Activated T-cell treated with anti-CD3 and anti-CD28 coated beads, Interleukin-2, amount 50 U/mL, for 4 hours (primary cell): ENCODE measurements around the gene KLHL15. TPM values are rescaled to one million over a fixed set of nuclear protein-coding genes. Genes with fewer than 3 reads are reported as not detected.

Experiments
- ATAC-seq, 2 donors: fragments of 200-7000 bp; cut with Tn5 transposase; one replicate each; pipeline ENCODE4 v1.10.0; 2021
- DNase-seq: peaks from one replicate; pipeline ENCODE4 v3.0.0-alpha.2; 2020
- H3K27me3 Mint-ChIP-seq: one replicate; pipeline ENCODE4 v1.8.0; 2021; ENCODE audit warnings: low read depth, mixed read lengths
- H3K36me3 Mint-ChIP-seq: one replicate; pipeline ENCODE4 v1.8.0; 2022; ENCODE audit warnings: mixed read lengths; ENCODE audit not compliant: insufficient read depth
- H3K4me1 Mint-ChIP-seq: one replicate; pipeline ENCODE4 v1.8.0; 2021; ENCODE audit warnings: low read depth, mixed read lengths
- H3K4me3 Mint-ChIP-seq: one replicate; pipeline ENCODE4 v1.8.0; 2021; ENCODE audit warnings: mild to moderate bottlenecking, moderate library complexity, mixed read lengths
- H3K9me3 Mint-ChIP-seq: one replicate; pipeline ENCODE4 v1.8.0; 2021; ENCODE audit warnings: mixed read lengths
- total RNA-seq, 3 donors: library from RNA; stranded (reverse); gene quantifications; one replicate each; pipeline ENCODE4 v1.2.1, GENCODE V29; 2021

KLHL15 gene
- total RNA-seq, 3 donors from 2014 or later = 10.4 to 11.8 (median 10.9) TPM

DNA sequence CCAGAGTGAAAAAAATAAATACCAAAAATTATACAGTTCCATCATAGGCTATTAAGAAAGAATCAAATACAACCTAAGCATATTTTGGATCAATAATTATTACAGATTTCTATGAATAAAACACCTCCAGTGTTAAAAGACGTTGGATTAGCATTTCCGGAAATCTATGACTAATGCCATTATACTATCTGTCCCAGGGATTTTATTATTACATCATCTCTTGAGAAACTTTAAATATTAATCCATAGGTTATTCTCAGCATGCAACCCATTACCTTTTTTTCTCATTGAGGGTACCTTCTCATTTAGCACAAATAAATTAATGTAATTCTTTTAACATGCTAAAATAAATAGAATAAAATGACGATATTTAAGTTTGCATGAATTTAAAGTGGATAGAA is 74.6 kb downstream of the KLHL15 start:
- no peak for ATAC-seq
- no peaks in the 10 kb centered on the region for H3K27me3 Mint-ChIP-seq
- no peaks in the 10 kb centered on the region for H3K9me3 Mint-ChIP-seq
- H3K4me1 Mint-ChIP-seq = peaks cover 17% of the 10 kb centered on the region
- peaks cover 4% of the 10 kb centered on the region for H3K36me3 Mint-ChIP-seq
- DNase-seq = no peak
- peak overlapping the region; percentile 11 for H3K4me3 Mint-ChIP-seq

DNA sequence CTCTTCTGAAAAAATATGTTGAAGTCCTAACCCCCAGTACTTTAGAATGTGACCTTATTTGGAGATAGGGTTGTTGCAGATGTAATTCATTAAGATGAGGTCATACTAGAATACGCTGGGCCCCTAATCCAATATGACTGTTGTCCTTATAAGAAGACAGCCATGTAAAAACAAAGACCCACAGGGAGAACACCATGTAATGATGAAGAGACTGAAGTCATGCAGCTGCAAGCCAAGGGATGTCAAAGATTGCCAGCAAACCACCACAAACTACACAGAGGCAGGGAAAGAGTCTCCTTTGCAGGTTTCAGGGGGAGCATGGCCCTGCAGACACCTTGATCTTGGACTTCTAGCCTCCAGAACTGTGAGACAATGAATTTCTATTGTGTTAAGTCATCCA is 81.8 kb downstream of the KLHL15 start:
- no peak for ATAC-seq
- Mint-ChIP-seq H3K4me1 (peaks cover 1% of the 10 kb centered on the region), H3K27me3 (no peaks in the 10 kb centered on the region), H3K4me3 (no peak overlapping the region), H3K9me3 (no peaks in the 10 kb centered on the region), H3K36me3 (peaks cover 7% of the 10 kb centered on the region)
- no peak for DNase-seq

DNA sequence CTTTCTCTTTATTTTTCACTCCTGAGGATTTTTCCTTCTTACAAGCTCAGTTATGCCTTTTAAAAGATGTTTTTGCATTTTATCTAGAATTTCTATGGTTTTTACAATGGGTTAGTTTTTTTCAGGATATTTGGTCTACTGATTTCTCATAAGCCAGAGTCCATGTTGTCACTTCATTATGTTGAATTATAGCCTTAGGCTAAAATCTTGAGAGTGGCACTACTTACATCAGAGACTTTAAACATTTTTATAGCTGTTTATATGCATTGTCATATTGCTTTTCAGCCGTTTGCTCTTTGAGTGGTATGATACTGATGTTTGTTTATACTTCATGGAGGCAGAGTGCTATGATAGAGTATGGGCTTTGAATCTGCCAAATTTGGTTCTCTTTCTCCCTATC is 82.8 kb downstream of the KLHL15 start:
- no peaks in the 10 kb centered on the region for H3K27me3 Mint-ChIP-seq
- no peak overlapping the region for H3K4me3 Mint-ChIP-seq
- no peak for DNase-seq

DNA sequence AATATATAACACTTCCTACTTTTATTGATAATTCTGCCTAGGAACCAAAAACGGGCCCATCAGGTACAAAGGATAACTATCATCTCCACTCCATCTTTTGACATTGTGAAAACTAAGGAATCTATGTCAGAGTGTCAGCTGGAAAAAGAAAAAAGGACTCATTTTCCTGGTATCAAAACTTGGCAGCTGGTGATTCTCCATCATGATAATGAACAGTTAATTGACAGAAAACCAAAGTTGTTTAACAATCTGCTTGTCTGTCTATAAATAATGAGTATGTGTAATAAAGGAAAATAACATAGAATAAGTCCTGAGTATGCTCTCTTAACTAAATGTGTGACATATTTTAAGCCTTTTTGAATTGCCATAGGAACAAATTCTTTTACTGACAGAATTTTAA is 87.8 kb downstream of the KLHL15 start:
- Mint-ChIP-seq H3K4me1 (no peaks in the 10 kb centered on the region), H3K9me3 (no peaks in the 10 kb centered on the region), H3K36me3 (peaks cover 2% of the 10 kb centered on the region), H3K27me3 (no peaks in the 10 kb centered on the region), H3K4me3 (no peak overlapping the region)
- no peak for ATAC-seq
- no peak for DNase-seq

More for the DNA sequence above, 82.8 kb downstream of the KLHL15 start:
- no peaks in the 10 kb centered on the region for H3K9me3 Mint-ChIP-seq
- ATAC-seq = no peak
- peaks cover 7% of the 10 kb centered on the region for H3K36me3 Mint-ChIP-seq
- no peaks in the 10 kb centered on the region for H3K4me1 Mint-ChIP-seq

DNA sequence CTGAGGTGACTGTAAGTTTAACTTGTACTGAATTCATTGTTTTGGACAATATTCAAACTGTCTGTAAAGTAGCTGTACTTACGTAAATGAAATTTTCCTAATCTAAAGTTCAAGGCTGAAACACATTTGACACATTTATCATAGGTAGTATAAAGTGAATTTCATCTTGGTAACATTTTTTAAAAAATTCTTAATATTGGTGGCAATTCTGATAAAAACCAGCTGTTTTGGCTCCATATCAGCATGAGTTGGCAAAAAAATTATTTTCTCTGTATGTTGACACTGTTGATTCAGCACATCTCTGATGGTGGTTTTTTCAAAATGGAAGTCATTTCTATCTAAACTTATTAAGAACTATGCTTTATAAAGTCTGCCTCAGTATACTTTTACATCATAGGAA is 88.3 kb downstream of the KLHL15 start:
- ATAC-seq (no peak), DNase-seq (no peak)
- no peaks in the 10 kb centered on the region for H3K27me3 Mint-ChIP-seq
- no peak overlapping the region for H3K4me3 Mint-ChIP-seq
- no peaks in the 10 kb centered on the region for H3K4me1 Mint-ChIP-seq
- no peaks in the 10 kb centered on the region for H3K9me3 Mint-ChIP-seq
- H3K36me3 Mint-ChIP-seq = peaks cover 2% of the 10 kb centered on the region

DNA sequence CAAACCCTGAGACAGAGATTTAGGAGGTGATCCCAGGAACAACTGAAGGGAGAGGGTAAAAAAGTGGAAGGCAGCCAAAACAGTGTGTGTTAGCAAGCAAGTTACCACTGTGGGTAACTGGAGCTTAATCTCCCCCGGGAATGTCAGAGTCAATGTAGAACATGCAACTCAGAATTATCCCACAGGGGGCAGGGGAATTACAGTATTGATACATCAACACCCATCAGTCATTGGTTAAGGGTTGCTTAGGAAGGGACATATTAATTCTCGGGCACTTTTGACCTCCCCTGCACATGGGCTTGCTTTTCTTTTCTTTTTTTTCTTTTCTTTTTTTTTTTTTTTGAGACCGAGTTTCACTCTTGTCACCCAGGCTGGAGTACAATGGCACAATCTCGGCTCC is 89.9 kb downstream of the KLHL15 start:
- H3K4me1 Mint-ChIP-seq = peaks cover 6% of the 10 kb centered on the region
- ATAC-seq (no peak), DNase-seq (no peak)
- no peaks in the 10 kb centered on the region for H3K9me3 Mint-ChIP-seq
- no peaks in the 10 kb centered on the region for H3K27me3 Mint-ChIP-seq
- H3K4me3 Mint-ChIP-seq = no peak overlapping the region
- no peaks in the 10 kb centered on the region for H3K36me3 Mint-ChIP-seq

DNA sequence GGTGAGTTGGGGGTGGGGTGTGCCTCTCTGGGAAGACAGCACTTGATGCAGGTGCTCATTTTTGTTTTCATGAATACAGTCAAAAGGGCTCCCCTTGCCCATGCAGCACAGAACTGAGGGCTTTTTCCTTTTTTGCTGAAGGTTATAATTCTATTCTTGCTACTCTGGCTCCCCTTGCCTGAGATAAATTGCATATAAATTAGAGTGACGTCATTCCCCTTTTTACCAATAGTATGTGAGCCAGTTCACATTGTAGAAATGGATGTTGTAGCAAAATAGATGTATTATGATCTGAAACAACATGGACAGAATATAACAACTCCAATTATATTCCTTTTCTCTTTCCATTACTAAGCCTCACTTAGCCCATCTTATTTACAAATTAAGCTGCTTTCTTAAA is 90.8 kb downstream of the KLHL15 start:
- Mint-ChIP-seq H3K36me3 (no peaks in the 10 kb centered on the region), H3K4me3 (no peak overlapping the region), H3K4me1 (peaks cover 14% of the 10 kb centered on the region), H3K27me3 (no peaks in the 10 kb centered on the region), H3K9me3 (no peaks in the 10 kb centered on the region)
- ATAC-seq (no peak), DNase-seq (no peak)

DNA sequence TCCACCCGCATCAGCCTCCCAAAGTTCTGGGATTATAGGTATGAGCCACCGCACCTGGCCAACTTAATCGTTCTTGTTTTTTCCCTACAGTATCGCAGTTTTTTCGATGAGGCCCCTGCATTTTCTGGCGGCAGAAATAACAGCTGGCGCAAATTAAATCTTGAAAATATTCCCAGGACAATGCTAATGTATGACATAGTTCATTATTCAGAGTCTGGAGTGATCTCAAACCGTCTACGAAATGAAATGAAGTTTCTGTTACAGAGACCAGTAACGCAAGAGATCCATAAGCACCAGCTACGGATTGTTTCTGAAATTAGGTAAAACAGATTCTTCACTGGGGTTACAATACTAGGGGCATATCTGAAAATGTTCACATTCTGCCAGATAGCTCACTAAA is 91.9 kb downstream of the KLHL15 start:
- Mint-ChIP-seq H3K27me3 (no peaks in the 10 kb centered on the region), H3K4me1 (peaks cover 18% of the 10 kb centered on the region), H3K4me3 (no peak overlapping the region), H3K9me3 (no peaks in the 10 kb centered on the region), H3K36me3 (no peaks in the 10 kb centered on the region)
- DNase-seq (no peak), ATAC-seq (no peak)

Other genes starting within 250 kb of the KLHL15 start
- 10 to 100 TPM; 39.5 to 51.3 (median 45.9) TPM for gene SAT1, start 244.0 kb downstream of the KLHL15 start, total RNA-seq
- 10 to 100 TPM; 29.7 to 36.7 (median 31.8) TPM for gene APOO, start 119.2 kb downstream of the KLHL15 start, total RNA-seq
- under 1 TPM in 1 of 3 donors, not detected in 2; 0.83 TPM for gene CXorf58, start 119.2 kb downstream of the KLHL15 start, total RNA-seq
- gene EIF2S3, start 27.8 kb upstream of the KLHL15 start, total RNA-seq = 100 to 1,000 TPM; 257 to 313 (median 258) TPM
- 10 to 100 TPM; 36.6 to 66.5 (median 37.9) TPM for gene ZFX, start 122.5 kb upstream of the KLHL15 start, total RNA-seq